H1 (cell line): ENCODE data around the gene ZNF282. TPM values are rescaled to one million over a fixed set of nuclear protein-coding genes. Genes with fewer than 3 reads are reported as not detected.
A peak's percentile ranks its signal among the peaks of the same experiment; 100 is the strongest.

Experiments used
- CTCF ChIA-PET: fragments of 300-600 bp; sonication (Branson Sonifier 250); formaldehyde crosslinking; loops from one replicate; lab custom pipeline; 2021; ENCODE audit not compliant: partially characterized antibody; lab: Charles Lee
- POLR2A ChIA-PET: fragments of 300-600 bp; sonication (Branson Sonifier 250); formaldehyde crosslinking; loops from one replicate; lab custom pipeline; 2021; ENCODE audit warnings: inconsistent platforms; ENCODE audit not compliant: partially characterized antibody; lab: Charles Lee
- DNase-seq, 2 experiments: peaks; one replicate each; pipeline versions ENCODE4 v3.0.0 to v3.0.0-alpha.2; 2010 to 2022; ENCODE audit warnings: low spot score in 2 of 2, low read depth in 1 of 2, mixed read lengths in 1 of 2
- FAIRE-seq: peaks from 2 replicates; lab custom pipeline; 2011; peaks lifted over from hg19 to GRCh38; lab: Jason Lieb, UNC
- H2AFZ ChIP-seq: 2 replicates; pipeline ENCODE4 v1.8.1; 2012; ENCODE audit warnings: low read length, inconsistent platforms
- H2AK5ac ChIP-seq: 2 replicates; pipeline ENCODE4 v1.6.1; 2013; ENCODE audit warnings: low read depth, low read length
- H2BK120ac ChIP-seq: replicated peaks from 2 replicates; pipeline ENCODE3; 2013; ENCODE audit warnings: low read depth, low read length, inconsistent platforms
- H2BK12ac ChIP-seq: 2 replicates; pipeline ENCODE4 v1.6.1; 2013; ENCODE audit warnings: low read depth, low read length
- H2BK15ac ChIP-seq: 2 replicates; pipeline ENCODE4 v1.6.1; 2013; ENCODE audit warnings: low read length
- H2BK20ac ChIP-seq: 2 replicates; pipeline ENCODE4 v1.6.1; 2013; ENCODE audit warnings: low read length
- H2BK5ac ChIP-seq: 2 replicates; pipeline ENCODE4 v1.6.1; 2013; ENCODE audit warnings: low read depth, low read length
- H3K14ac ChIP-seq: 2 replicates; pipeline ENCODE4 v1.6.1; 2013; ENCODE audit warnings: inconsistent platforms; ENCODE audit not compliant: insufficient read length
- H3K18ac ChIP-seq: 2 replicates; pipeline ENCODE4 v1.6.1; 2013; ENCODE audit warnings: low read length; ENCODE audit errors: extremely low read depth
- H3K23ac ChIP-seq: 2 replicates; pipeline ENCODE4 v1.6.1; 2013; ENCODE audit warnings: inconsistent platforms; ENCODE audit not compliant: insufficient read length
- H3K23me2 ChIP-seq: 2 replicates; pipeline ENCODE4 v1.6.1; 2013; ENCODE audit warnings: low read depth, low read length
- H3K27ac ChIP-seq: 2 replicates; pipeline ENCODE4 v1.6.1; 2011; ENCODE audit warnings: low read depth, low read length, inconsistent platforms
- H3K27me3 ChIP-seq, 4 experiments: replicated peaks in 1 of 4; 1 replicate in 1 of 4; 2 replicates in 3 of 4; pipeline versions ENCODE4 v1.6.1 to v1.8.1; 2011 to 2013; ENCODE audit warnings: low read length in 3 of 4, mild to moderate bottlenecking in 3 of 4, inconsistent platforms in 2 of 4, mixed read lengths in 2 of 4, moderate library complexity in 1 of 4; ENCODE audit not compliant: control insufficient read depth in 3 of 4, insufficient read depth in 3 of 4; ENCODE audit errors: extremely low read depth in 1 of 4
- H3K36me3 ChIP-seq, 4 experiments: 2 replicates each; pipeline versions ENCODE4 v1.6.1 to v1.8.1; 2011 to 2013; ENCODE audit warnings: mild to moderate bottlenecking in 4 of 4, low read length in 3 of 4, moderate library complexity in 2 of 4, control low read depth in 1 of 4, inconsistent platforms in 1 of 4; ENCODE audit not compliant: insufficient read depth in 4 of 4, control insufficient read depth in 2 of 4
- H3K4ac ChIP-seq: replicated peaks from 2 replicates; pipeline ENCODE3; 2013; ENCODE audit warnings: low read length, low read depth, mixed read lengths, inconsistent platforms; ENCODE audit not compliant: insufficient read length
- H3K4me1 ChIP-seq, 4 experiments: replicated peaks in 1 of 4; 1 replicate in 1 of 4; 2 replicates in 3 of 4; pipeline versions ENCODE4 v1.6.1 to v1.8.1; 2011 to 2013; ENCODE audit warnings: low read length in 3 of 4, inconsistent platforms in 2 of 4, mixed read lengths in 1 of 4; ENCODE audit not compliant: insufficient read depth in 4 of 4, control insufficient read depth in 3 of 4
- H3K4me2 ChIP-seq, 2 experiments: 2 replicates each; pipeline versions ENCODE4 v1.6.1 to v1.8.1; 2011 to 2013; ENCODE audit warnings: low read depth in 2 of 2, low read length in 2 of 2, control low read depth in 1 of 2, inconsistent platforms in 1 of 2, mild to moderate bottlenecking in 1 of 2; ENCODE audit not compliant: insufficient read depth in 1 of 2
- H3K4me3 ChIP-seq, 4 experiments: fragments of 200-600, 300-600 bp in 1 of 4; sonication (generic), shearing (Covaris generic), sonication (Bioruptor Twin) in 1 of 4; 2 replicates each; pipeline versions ENCODE4 v1.5.1 to v1.8.1; 2011 to 2016; ENCODE audit warnings: low read length in 4 of 4, low read depth in 3 of 4, control low read depth in 2 of 4, inconsistent platforms in 2 of 4, mild to moderate bottlenecking in 2 of 4, mixed read lengths in 1 of 4, moderate library complexity in 1 of 4; ENCODE audit not compliant: insufficient read depth in 2 of 4; ENCODE audit errors: extremely low read depth in 1 of 4
- H3K56ac ChIP-seq: replicated peaks from 2 replicates; pipeline ENCODE3; 2013; ENCODE audit warnings: low read depth, mild to moderate bottlenecking, mixed read lengths, low read length, inconsistent platforms; ENCODE audit not compliant: insufficient read length
- H3K79me1 ChIP-seq: 2 replicates; pipeline ENCODE4 v1.6.1; 2013; ENCODE audit warnings: low read depth, low read length, control low read depth
- H3K79me2 ChIP-seq, 2 experiments: 2 replicates each; pipeline versions ENCODE4 v1.6.1 to v1.8.1; 2012 to 2013; ENCODE audit warnings: low read length in 2 of 2, mild to moderate bottlenecking in 2 of 2, inconsistent platforms in 1 of 2; ENCODE audit not compliant: insufficient read depth in 2 of 2, control insufficient read depth in 1 of 2
- H3K9ac ChIP-seq, 4 experiments: replicated peaks in 1 of 4; 1 replicate in 1 of 4; 2 replicates in 3 of 4; pipeline versions ENCODE4 v1.6.1 to v1.8.1; 2011 to 2013; ENCODE audit warnings: low read depth in 3 of 4, low read length in 3 of 4, control low read depth in 2 of 4, mild to moderate bottlenecking in 2 of 4, moderate library complexity in 2 of 4, inconsistent platforms in 1 of 4; ENCODE audit errors: extremely low read depth in 1 of 4
- H3K9me3 ChIP-seq, 2 experiments: 2 replicates each; pipeline versions ENCODE4 v1.6.1 to v1.8.1; 2012 to 2013; ENCODE audit warnings: mild to moderate bottlenecking in 2 of 2, moderate library complexity in 2 of 2, control low read depth in 1 of 2, inconsistent platforms in 1 of 2, low read depth in 1 of 2, low read length in 1 of 2, mixed read lengths in 1 of 2; ENCODE audit not compliant: insufficient read depth in 2 of 2
- H4K20me1 ChIP-seq, 2 experiments: replicated peaks in 1 of 2; 2 replicates each; pipeline versions ENCODE3 to v1.8.1; 2011 to 2013; ENCODE audit warnings: inconsistent platforms in 2 of 2, low read length in 2 of 2, mild to moderate bottlenecking in 1 of 2; ENCODE audit not compliant: insufficient read depth in 2 of 2, control insufficient read depth in 1 of 2
- H4K5ac ChIP-seq: 2 replicates; pipeline ENCODE4 v1.6.1; 2013; ENCODE audit warnings: low read length, low read depth, mixed read lengths, inconsistent platforms; ENCODE audit not compliant: insufficient read length
- H4K8ac ChIP-seq: 2 replicates; pipeline ENCODE4 v1.8.0; 2013; ENCODE audit warnings: mild to moderate bottlenecking, moderate library complexity, low read length, inconsistent platforms; ENCODE audit not compliant: insufficient read depth; ENCODE audit errors: extremely low read depth
- H4K91ac ChIP-seq: replicated peaks from 2 replicates; pipeline ENCODE3; 2013; ENCODE audit warnings: low read length, mixed read lengths, inconsistent platforms; ENCODE audit not compliant: insufficient read length
- ASH2L ChIP-seq: fragments of 200-600, 300-600 bp; sonication (generic); IDR thresholded peaks from one replicate; pipeline ENCODE4 v1.7.1; 2017; ENCODE audit warnings: low read length
- BCL11A ChIP-seq, 2 experiments: IDR thresholded peaks; one replicate each; pipeline ENCODE4 v1.6.1; 2011; ENCODE audit warnings: low read depth in 2 of 2, low read length in 2 of 2, mild to moderate bottlenecking in 2 of 2
- CBX8 ChIP-seq: fragments of 300-800, 300-1000 bp; sonication (generic); IDR thresholded peaks from 2 replicates; pipeline ENCODE4 v1.7.1; 2016; ENCODE audit warnings: low read depth, low read length, borderline replicate concordance
- CHD2 ChIP-seq: IDR thresholded peaks from 2 replicates; pipeline ENCODE4 v1.6.1; 2012; ENCODE audit warnings: low read length, improper control_type of control experiment
- PHF8 ChIP-seq: fragments of 200-600 bp; sonication (generic); conservative IDR thresholded peaks from 2 replicates; pipeline ENCODE4 v1.7.1; 2012; ENCODE audit warnings: low read depth, mild to moderate bottlenecking, inconsistent platforms, low read length, moderate library complexity
- POLR2A ChIP-seq, 2 experiments: IDR thresholded peaks; 1 replicate in 1 of 2; 2 replicates in 1 of 2; pipeline ENCODE4 v1.6.1; 2011; ENCODE audit warnings: low read depth in 2 of 2, low read length in 2 of 2, mild to moderate bottlenecking in 2 of 2; ENCODE audit errors: control extremely low read depth in 1 of 2
- POLR2AphosphoS5 ChIP-seq: IDR thresholded peaks from 2 replicates; pipeline ENCODE4 v1.6.1; 2011; ENCODE audit warnings: low read depth, low read length
- SAP30 ChIP-seq: fragments of 300-600 bp; sonication (generic); IDR thresholded peaks from 2 replicates; pipeline ENCODE4 v1.7.1; 2012; ENCODE audit warnings: low read length, moderate library complexity, mild to moderate bottlenecking, inconsistent platforms; ENCODE audit not compliant: insufficient read depth, insufficient replicate concordance
- SIRT6 ChIP-seq: IDR thresholded peaks from one replicate; pipeline ENCODE4 v1.7.1; 2012; ENCODE audit warnings: low read length, inconsistent platforms
- YY1 ChIP-seq: IDR thresholded peaks from 2 replicates; pipeline ENCODE4 v1.6.1; 2011; ENCODE audit warnings: low read depth, mild to moderate bottlenecking, low read length
- WGBS, 2 experiments: shearing (Covaris generic) in 1 of 2; methylation state at CpG; one replicate each; pipeline versions ENCODE4 v1.1.6 to v1.1.7; 2013 to 2015; ENCODE audit warnings: low lambda C conversion rate in 2 of 2, mixed read lengths in 2 of 2, inconsistent platforms in 1 of 2, low coverage in 1 of 2, missing lambda C conversion rate in 1 of 2; ENCODE audit not compliant: insufficient replicate concordance in 2 of 2, insufficient coverage in 1 of 2, insufficient read length in 1 of 2; ENCODE audit errors: extremely low coverage in 1 of 2, missing lambda C conversion rate in 1 of 2; 5-methylcytosine and 5-hydroxymethylcytosine counted together
- polyA plus RNA-seq, 7 experiments: library from polyadenylated mRNA; depleted of rRNA in 3 of 7; stranded (reverse) in 5 of 7; unstranded in 2 of 7; fragments of >200 nt in 5 of 7; fragments of 200-250 nt in 2 of 7; gene quantifications; 1 replicate in 5 of 7; 2 replicates in 1 of 7; 4 replicates in 1 of 7; pipeline versions ENCODE4 v1.2.1 to v1.2.3, GENCODE V29; 2011 to 2013; ENCODE audit warnings: missing spikeins in 2 of 7, mixed read lengths in 2 of 7
- total RNA-seq: library from RNA; stranded (reverse); fragmentation: NEBNext Ultra II Directional; extraction: Animal tissue kit (Norgen Biotek cat#: 25700); gene quantifications from 2 replicates; pipeline ENCODE4 v1.2.1, GENCODE V29; 2021
- TF ChIP-seq, protein P1 (sequence below), 3 experiments: IDR thresholded peaks; 1 replicate in 2 of 3; 2 replicates in 1 of 3; pipeline versions ENCODE4 v1.5.1 to v1.6.1; 2011; ENCODE audit warnings: low read length in 3 of 3, mild to moderate bottlenecking in 3 of 3, inconsistent platforms in 2 of 3, low read depth in 1 of 3, moderate library complexity in 1 of 3; ENCODE audit not compliant: insufficient read depth in 1 of 3; ENCODE audit errors: control extremely low read depth in 1 of 3

The ZNF282 gene
- total and polyA plus RNA-seq, 2 of the 8 experiments (the other 6 are each of a cell fraction or from before 2014, with no cell fraction given), result 16.9 to 36.3 TPM

DNA sequence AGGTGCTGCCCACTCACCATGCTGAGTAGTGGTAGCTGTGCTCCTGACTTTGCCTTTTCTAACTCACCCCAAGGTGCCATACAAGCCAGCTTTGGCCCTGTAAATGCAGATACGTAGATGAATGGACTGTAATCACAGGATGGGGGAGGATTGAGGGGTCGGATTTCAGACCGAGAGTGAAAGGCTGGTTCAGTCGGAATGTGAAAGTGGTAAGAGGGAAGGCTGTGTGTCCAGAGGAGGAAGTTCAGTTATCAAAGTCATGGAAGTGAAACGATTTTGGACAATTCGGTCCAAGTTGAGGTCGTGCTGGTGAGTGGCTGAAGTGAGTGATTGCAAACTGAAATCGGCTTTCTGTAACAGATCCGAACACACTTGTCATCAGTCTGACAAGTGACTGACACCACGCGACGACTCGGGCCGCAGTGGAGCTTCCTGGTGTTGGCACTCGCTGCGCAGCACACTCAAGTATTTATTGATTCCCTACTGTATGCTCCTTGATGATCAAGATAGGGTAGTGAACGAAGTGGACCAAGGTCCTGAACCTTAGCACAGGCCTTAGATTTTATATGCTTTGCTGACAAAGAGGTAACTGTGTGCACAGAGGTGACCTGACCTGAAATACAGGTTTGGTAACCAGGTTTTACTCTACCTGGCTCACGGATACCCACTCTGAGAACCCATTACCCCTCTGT, 10.5 kb downstream of the ZNF282 start:
- Histone ChIP-seq H4K20me1 (peaks cover 5 to 9% of the 10 kb centered on the region in 2 experiments), H3K9me3 (no peaks in the 10 kb centered on the region), H4K5ac (no peak overlapping the region), H3K9ac (peak overlapping the region in 1 of 4 experiments; percentile 40; a peak in 3 of 7 replicates), H3K23ac (no peak overlapping the region), H4K91ac (no peak overlapping the region), H2AFZ (no peak overlapping the region), H3K36me3 (peaks cover 29 to 67% (median 55%) of the 10 kb centered on the region in 4 experiments), H2BK120ac (no peak overlapping the region), H3K4ac (no peak overlapping the region), H2BK12ac (no peak overlapping the region), H3K4me2 (peak overlapping the region; percentile 40 to 55; a peak in 3 of 4 replicates), H3K56ac (no peak overlapping the region), H3K79me2 (peaks cover 0 to 15% of the 10 kb centered on the region in 2 experiments; a peak in 3 of 4 replicates), H2BK15ac (no peak overlapping the region), H3K18ac (no peak overlapping the region), H2BK5ac (no peak overlapping the region), H3K79me1 (peaks cover 7% of the 10 kb centered on the region), H2BK20ac (no peak overlapping the region), H3K4me1 (peaks cover 0 to 9% (median 2%) of the 10 kb centered on the region in 4 experiments; a peak in 5 of 7 replicates), H3K27ac (no peak overlapping the region), H2AK5ac (no peak overlapping the region), H4K8ac (no peak overlapping the region), H3K14ac (no peak overlapping the region), H3K23me2 (no peaks in the 10 kb centered on the region), H3K4me3 (no peak overlapping the region), H3K27me3 (no peaks in the 10 kb centered on the region)
- ChIA-PET POLR2A (interaction anchor here (0.7 to 3.2 kb wide), 3 partner anchors 8 to 17 kb away, joined by 3 to 16 read pairs (median 4); partner anchors contain the start of gene ZNF282), CTCF (interaction anchor here (0.7 to 1.3 kb wide), 4 partner anchors 9 to 200 kb away, joined by 3 to 5 read pairs (median 3); partner anchors contain the start of gene ZNF282)
- WGBS, 2 experiments, result 90% methylated on average over 18 of the region's 18 CpGs; no CpG with 5 or more reads in 1 of the 2 experiments
- no peak for FAIRE-seq
- no peak for DNase-seq
- TF ChIP-seq POLR2A (IDR thresholded peaks at IDR 0.05; ENCODE audit: control extremely low read depth in 1 of 2, low read depth in 2 of 2, low read length in 2 of 2) (no peak), YY1 (no peak), CBX8 (no peak), BCL11A (IDR thresholded peaks at IDR 0.05; ENCODE audit: low read depth in 2 of 2, low read length in 2 of 2) (no peak), POLR2AphosphoS5 (no peak), CHD2 (no peak), ASH2L (no peak), SAP30 (no peak), PHF8 (no peak), SIRT6 (no peak)
- TF ChIP-seq, protein P1, sequence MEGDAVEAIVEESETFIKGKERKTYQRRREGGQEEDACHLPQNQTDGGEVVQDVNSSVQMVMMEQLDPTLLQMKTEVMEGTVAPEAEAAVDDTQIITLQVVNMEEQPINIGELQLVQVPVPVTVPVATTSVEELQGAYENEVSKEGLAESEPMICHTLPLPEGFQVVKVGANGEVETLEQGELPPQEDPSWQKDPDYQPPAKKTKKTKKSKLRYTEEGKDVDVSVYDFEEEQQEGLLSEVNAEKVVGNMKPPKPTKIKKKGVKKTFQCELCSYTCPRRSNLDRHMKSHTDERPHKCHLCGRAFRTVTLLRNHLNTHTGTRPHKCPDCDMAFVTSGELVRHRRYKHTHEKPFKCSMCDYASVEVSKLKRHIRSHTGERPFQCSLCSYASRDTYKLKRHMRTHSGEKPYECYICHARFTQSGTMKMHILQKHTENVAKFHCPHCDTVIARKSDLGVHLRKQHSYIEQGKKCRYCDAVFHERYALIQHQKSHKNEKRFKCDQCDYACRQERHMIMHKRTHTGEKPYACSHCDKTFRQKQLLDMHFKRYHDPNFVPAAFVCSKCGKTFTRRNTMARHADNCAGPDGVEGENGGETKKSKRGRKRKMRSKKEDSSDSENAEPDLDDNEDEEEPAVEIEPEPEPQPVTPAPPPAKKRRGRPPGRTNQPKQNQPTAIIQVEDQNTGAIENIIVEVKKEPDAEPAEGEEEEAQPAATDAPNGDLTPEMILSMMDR (IDR thresholded peaks at IDR 0.05; ENCODE audit: control extremely low read depth in 1 of 3, insufficient read depth in 1 of 3, low read depth in 1 of 3, low read length in 3 of 3), result no peak
